ENCODE measurements around the gene AP4M1. TPM values are rescaled to one million over a fixed set of nuclear protein-coding genes. Genes with fewer than 3 reads are reported as not detected.

AP4M1 gene
- total and polyA plus RNA-seq, 2 experiments from 2014 or later: 16.2 to 18.7 TPM

DNA sequence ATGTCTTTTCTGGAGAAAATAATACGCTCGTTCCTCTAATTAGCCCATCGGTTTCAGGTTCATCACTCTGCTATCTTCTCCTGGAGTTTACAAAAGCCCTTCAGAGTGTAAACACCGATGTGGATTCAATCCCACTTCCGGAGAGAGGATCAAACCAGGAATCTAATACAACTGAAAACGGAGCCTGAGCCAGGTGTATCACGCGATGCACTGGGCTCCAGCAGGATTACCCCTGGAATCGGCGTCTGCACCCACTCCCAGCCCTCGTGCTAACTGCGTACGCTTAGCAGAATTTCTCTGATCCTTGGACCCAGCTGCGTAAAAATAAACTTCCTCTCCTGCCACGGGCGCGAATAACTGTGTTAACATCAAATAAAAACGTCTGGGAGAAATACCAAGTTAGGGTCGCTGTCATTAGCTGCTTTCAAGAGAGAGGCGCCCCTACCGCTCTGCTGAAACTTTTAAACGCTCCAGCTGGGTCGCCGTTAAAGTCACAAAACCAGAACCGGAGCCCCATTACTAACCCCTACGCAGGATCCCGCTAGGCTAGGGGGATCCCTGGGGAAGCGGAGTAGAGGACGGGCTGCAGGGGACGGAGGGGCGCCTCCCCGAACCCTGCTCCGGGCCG, 20.4 kb upstream of the AP4M1 start:
- peak overlapping the region; percentile 64 for H2AFZ ChIP-seq
- no peaks in the 10 kb centered on the region for H4K20me1 ChIP-seq (ENCODE audit: insufficient read depth)
- 1% methylated on average over 34 of the region's 34 CpGs for WGBS, 2 experiments (ENCODE audit: low coverage in 1 of 2, low lambda C conversion rate in 2 of 2, missing lambda C conversion rate in 2 of 2)
- peaks cover 10% of the 10 kb centered on the region for H3K4me1 ChIP-seq (ENCODE audit: insufficient read depth)
- no peaks in the 10 kb centered on the region for H3K27me3 ChIP-seq (replicated peaks; ENCODE audit: insufficient read depth)
- H3K36me3 ChIP-seq (ENCODE audit: low read depth): peaks cover 9% of the 10 kb centered on the region
- peak overlapping the region; percentile 90 for H3K4me2 ChIP-seq (ENCODE audit: unreplicated experiment)
- peaks cover 55% of the 10 kb centered on the region for H3K79me2 ChIP-seq (ENCODE audit: insufficient read depth)
- in situ Hi-C loops (cut with MboI): no loop called here
- TF ChIP-seq EZH2phosphoT487 (IDR thresholded peaks at IDR 0.05; ENCODE audit: insufficient read depth, low read depth) (no peak), EZH2 (IDR thresholded peaks at IDR 0.05; ENCODE audit: insufficient read depth, poor library complexity, severe bottlenecking) (no peak)
- peak overlapping the region; percentile 92 for H3K9ac ChIP-seq
- DNase-seq: peak; percentile 55
- peak overlapping the region; percentile 97 for H3K4me3 ChIP-seq
- H3F3A ChIP-seq (ENCODE audit: insufficient read depth): peaks cover under 1% of the 10 kb centered on the region; the same call in 1 of the 2 replicates
- H3K9me3 ChIP-seq (ENCODE audit: low read depth): no peaks in the 10 kb centered on the region
- peak overlapping the region; percentile 63 for H3K27ac ChIP-seq
- H3K9me2 ChIP-seq (ENCODE audit: insufficient read depth): no peaks in the 10 kb centered on the region

- Histone ChIP-seq H3K36me3 (ENCODE audit: low read depth) (peaks cover 6% of the 10 kb centered on the region), H3K4me2 (ENCODE audit: unreplicated experiment) (peak within 1 kb of the TSS; percentile 90), H3F3A (ENCODE audit: insufficient read depth) (peaks cover 6% of the 10 kb centered on the region), H4K20me1 (ENCODE audit: insufficient read depth) (no peaks in the 10 kb centered on the region), H3K79me2 (ENCODE audit: insufficient read depth) (peaks cover 49% of the 10 kb centered on the region), H2AFZ (peak within 1 kb of the TSS; percentile 83), H3K4me1 (ENCODE audit: insufficient read depth) (peaks cover 15% of the 10 kb centered on the region), H3K27ac (peak within 1 kb of the TSS; percentile 63), H3K9me3 (ENCODE audit: low read depth) (no peaks in the 10 kb centered on the region), H3K9me2 (ENCODE audit: insufficient read depth) (no peaks in the 10 kb centered on the region), H3K9ac (peak within 1 kb of the TSS; percentile 92), H3K4me3 (peak within 1 kb of the TSS; percentile 97), H3K27me3 (replicated peaks; ENCODE audit: insufficient read depth) (no peaks in the 10 kb centered on the region)
- no peak for TF ChIP-seq EZH2phosphoT487 (IDR thresholded peaks at IDR 0.05; ENCODE audit: insufficient read depth, low read depth)
- no peak for TF ChIP-seq EZH2 (IDR thresholded peaks at IDR 0.05; ENCODE audit: insufficient read depth, poor library complexity, severe bottlenecking)
- WGBS, 2 experiments (ENCODE audit: low coverage in 1 of 2, low lambda C conversion rate in 2 of 2, missing lambda C conversion rate in 2 of 2): 2% methylated on average over 54 to 55 of the region's 55 CpGs
- in situ Hi-C loops (cut with MboI): no loop called here
- peak; percentile 99 for DNase-seq
Observed at GRCh38 chr7:100081535-100082102, 19.8 kb upstream of the AP4M1 start, which contains the start of gene ZNF3. Gene ZNF3 (minus strand): TSS chr7:100081723. CDS start chr7:100077357, 4,366 bp downstream.

GRCh38 chr7:100082978-100083377, 18.5 kb upstream of the AP4M1 start:
- 85 to 86% methylated on average over 4 of the region's 4 CpGs for WGBS, 2 experiments (ENCODE audit: low coverage in 1 of 2, low lambda C conversion rate in 2 of 2, missing lambda C conversion rate in 2 of 2)
- no peak overlapping the region for H3K4me3 ChIP-seq
- H3K36me3 ChIP-seq (ENCODE audit: low read depth): no peaks in the 10 kb centered on the region
- no peak overlapping the region for H3K27ac ChIP-seq
- H3K27me3 ChIP-seq (replicated peaks; ENCODE audit: insufficient read depth): no peaks in the 10 kb centered on the region
- H3K4me1 ChIP-seq (ENCODE audit: insufficient read depth): peaks cover 27% of the 10 kb centered on the region
- no peaks in the 10 kb centered on the region for H3K9me2 ChIP-seq (ENCODE audit: insufficient read depth)
- no peak for TF ChIP-seq EZH2phosphoT487 (IDR thresholded peaks at IDR 0.05; ENCODE audit: insufficient read depth, low read depth)
- TF ChIP-seq EZH2 (IDR thresholded peaks at IDR 0.05; ENCODE audit: insufficient read depth, poor library complexity, severe bottlenecking): no peak
- no peaks in the 10 kb centered on the region for H4K20me1 ChIP-seq (ENCODE audit: insufficient read depth)
- H3K9me3 ChIP-seq (ENCODE audit: low read depth): no peaks in the 10 kb centered on the region
- H3K79me2 ChIP-seq (ENCODE audit: insufficient read depth): peaks cover 36% of the 10 kb centered on the region
- in situ Hi-C loops (cut with MboI): no loop called here
- H3K4me2 ChIP-seq (ENCODE audit: unreplicated experiment): no peak overlapping the region
- no peak overlapping the region for H3K9ac ChIP-seq
- no peak for DNase-seq
- H2AFZ ChIP-seq: no peak overlapping the region
- peaks cover 19% of the 10 kb centered on the region for H3F3A ChIP-seq (ENCODE audit: insufficient read depth)

GRCh38 chr7:100085515-100085914, 15.9 kb upstream of the AP4M1 start:
- no peak for TF ChIP-seq EZH2 (IDR thresholded peaks at IDR 0.05; ENCODE audit: insufficient read depth, poor library complexity, severe bottlenecking)
- no peak for TF ChIP-seq EZH2phosphoT487 (IDR thresholded peaks at IDR 0.05; ENCODE audit: insufficient read depth, low read depth)
- Histone ChIP-seq H3K9ac (no peak overlapping the region), H4K20me1 (ENCODE audit: insufficient read depth) (no peaks in the 10 kb centered on the region), H3K79me2 (ENCODE audit: insufficient read depth) (peaks cover 22% of the 10 kb centered on the region), H3K9me3 (ENCODE audit: low read depth) (no peaks in the 10 kb centered on the region), H3F3A (ENCODE audit: insufficient read depth) (peaks cover 39% of the 10 kb centered on the region), H2AFZ (no peak overlapping the region), H3K4me3 (no peak overlapping the region), H3K4me2 (ENCODE audit: unreplicated experiment) (no peak overlapping the region), H3K4me1 (ENCODE audit: insufficient read depth) (peaks cover 34% of the 10 kb centered on the region), H3K9me2 (ENCODE audit: insufficient read depth) (no peaks in the 10 kb centered on the region), H3K27me3 (replicated peaks; ENCODE audit: insufficient read depth) (no peaks in the 10 kb centered on the region), H3K36me3 (ENCODE audit: low read depth) (no peaks in the 10 kb centered on the region), H3K27ac (no peak overlapping the region)
- in situ Hi-C loops (cut with MboI): no loop called here
- WGBS, 2 experiments (ENCODE audit: low coverage in 1 of 2, low lambda C conversion rate in 2 of 2, missing lambda C conversion rate in 2 of 2): 50 to 66% methylated on average over 3 of the region's 3 CpGs
- DNase-seq: no peak
